Ishikawa (cell line): ENCODE results near the gene KRTAP22-1.

Experiments
- EGR1 ChIP-seq: IDR thresholded peaks from 2 replicates; pipeline ENCODE4 v1.6.1; 2012
- EP300 ChIP-seq: IDR thresholded peaks from 2 replicates; pipeline ENCODE4 v1.6.1; 2012; ENCODE audit warnings: borderline replicate concordance
- MAX ChIP-seq: IDR thresholded peaks from 2 replicates; pipeline ENCODE4 v1.6.1; 2012
- RAD21 ChIP-seq: IDR thresholded peaks from 2 replicates; pipeline ENCODE4 v1.6.1; 2012; ENCODE audit warnings: low read depth
- REST ChIP-seq: IDR thresholded peaks from 2 replicates; pipeline ENCODE4 v1.6.1; 2012; ENCODE audit warnings: low read depth, mild to moderate bottlenecking
- TAF1 ChIP-seq: IDR thresholded peaks from 2 replicates; pipeline ENCODE4 v1.6.1; 2012; ENCODE audit warnings: low read depth, mild to moderate bottlenecking
- TCF12 ChIP-seq: IDR thresholded peaks from 2 replicates; pipeline ENCODE4 v1.6.1; 2012; ENCODE audit warnings: low read depth
- TEAD4 ChIP-seq: IDR thresholded peaks from 2 replicates; pipeline ENCODE4 v1.6.1; 2012
- USF1 ChIP-seq: IDR thresholded peaks from 2 replicates; pipeline ENCODE4 v1.6.1; 2012
- YY1 ChIP-seq: IDR thresholded peaks from 2 replicates; pipeline ENCODE4 v1.6.1; 2012; ENCODE audit warnings: low read depth

GRCh38 chr21:30580132-30580531 is 20.8 kb upstream of the KRTAP22-1 start:
- no peak for TF ChIP-seq TAF1
- TF ChIP-seq USF1: no peak
- TF ChIP-seq YY1: no peak
- TF ChIP-seq EP300: no peak
- TF ChIP-seq TCF12: no peak
- TF ChIP-seq REST: no peak
- TF ChIP-seq TEAD4: no peak
- TF ChIP-seq MAX: no peak
- TF ChIP-seq EGR1: no peak
- TF ChIP-seq RAD21: no peak
